H9 (cell line): Measurements from ENCODE around the gene RRP1B. TPM values are rescaled to one million over a fixed set of nuclear protein-coding genes. Genes with fewer than 3 reads are reported as not detected.

Experiments
- DNase-seq: peaks from one replicate; pipeline ENCODE4 v3.0.0-alpha.2; 2017
- H2AFZ ChIP-seq: one replicate; pipeline ENCODE4 v1.6.1; 2013; ENCODE audit warnings: mild to moderate bottlenecking, low read length, control low read depth, moderate library complexity
- H2AK5ac ChIP-seq: 2 replicates; pipeline ENCODE4 v1.6.1; 2013; ENCODE audit warnings: low read length, control low read depth, mixed read lengths; ENCODE audit not compliant: insufficient read length
- H2BK120ac ChIP-seq: one replicate; pipeline ENCODE4 v1.6.1; 2013; ENCODE audit warnings: low read depth, mild to moderate bottlenecking, low read length, control low read depth, inconsistent platforms; ENCODE audit not compliant: poor library complexity, severe bottlenecking
- H2BK12ac ChIP-seq: 2 replicates; pipeline ENCODE4 v1.6.1; 2013; ENCODE audit warnings: low read length, control low read depth, mixed read lengths, low read depth; ENCODE audit not compliant: insufficient read length
- H2BK15ac ChIP-seq: 2 replicates; pipeline ENCODE4 v1.6.1; 2013; ENCODE audit warnings: low read depth, low read length, control low read depth
- H2BK20ac ChIP-seq: one replicate; pipeline ENCODE4 v1.6.1; 2013; ENCODE audit warnings: low read depth, mild to moderate bottlenecking, low read length, control low read depth, inconsistent platforms; ENCODE audit not compliant: poor library complexity, severe bottlenecking
- H2BK5ac ChIP-seq: 2 replicates; pipeline ENCODE4 v1.6.1; 2013; ENCODE audit warnings: low read length, control low read depth, mixed read lengths; ENCODE audit not compliant: insufficient read length
- H3K14ac ChIP-seq: 2 replicates; pipeline ENCODE4 v1.6.1; 2013; ENCODE audit warnings: low read length, control low read depth; ENCODE audit not compliant: insufficient read depth
- H3K18ac ChIP-seq: 2 replicates; pipeline ENCODE4 v1.6.1; 2013; ENCODE audit warnings: low read depth, mild to moderate bottlenecking, mixed read lengths, low read length, control low read depth; ENCODE audit not compliant: insufficient read length
- H3K23ac ChIP-seq: 2 replicates; pipeline ENCODE4 v1.6.1; 2013; ENCODE audit warnings: low read length, control low read depth, mixed read lengths, low read depth; ENCODE audit not compliant: insufficient read length
- H3K23me2 ChIP-seq: 2 replicates; pipeline ENCODE4 v1.6.1; 2013; ENCODE audit warnings: low read depth, mild to moderate bottlenecking, mixed read lengths, low read length, control low read depth; ENCODE audit not compliant: insufficient read length, poor library complexity, severe bottlenecking
- H3K27ac ChIP-seq: 2 replicates; pipeline ENCODE4 v1.5.1; 2013; ENCODE audit warnings: low read length, control low read depth, mixed read lengths, low read depth; ENCODE audit not compliant: insufficient read length
- H3K27me3 ChIP-seq: 2 replicates; pipeline ENCODE4 v1.6.1; 2013; ENCODE audit warnings: low read length, control low read depth, inconsistent platforms; ENCODE audit not compliant: insufficient read depth
- H3K4ac ChIP-seq: 2 replicates; pipeline ENCODE4 v1.6.1; 2013; ENCODE audit warnings: low read depth, mild to moderate bottlenecking, control low read depth, inconsistent platforms, low read length, moderate library complexity
- H3K4me1 ChIP-seq: 2 replicates; pipeline ENCODE4 v1.6.1; 2013; ENCODE audit warnings: low read length, control low read depth, inconsistent platforms; ENCODE audit not compliant: insufficient read depth
- H3K4me2 ChIP-seq: 2 replicates; pipeline ENCODE4 v1.6.1; 2013; ENCODE audit warnings: low read length, control low read depth, mixed read lengths; ENCODE audit not compliant: insufficient read length, insufficient read depth
- H3K56ac ChIP-seq: 2 replicates; pipeline ENCODE4 v1.6.1; 2013; ENCODE audit warnings: low read depth, mild to moderate bottlenecking, mixed read lengths, low read length, control low read depth; ENCODE audit not compliant: insufficient read length
- H3K79me1 ChIP-seq: 2 replicates; pipeline ENCODE4 v1.6.1; 2013; ENCODE audit warnings: low read depth, mild to moderate bottlenecking, moderate library complexity, low read length, control low read depth, inconsistent platforms; ENCODE audit not compliant: insufficient read depth, poor library complexity, severe bottlenecking
- H3K79me2 ChIP-seq: 2 replicates; pipeline ENCODE4 v1.6.1; 2013; ENCODE audit warnings: low read length, control low read depth, inconsistent platforms; ENCODE audit not compliant: insufficient read depth
- H3K9ac ChIP-seq: 2 replicates; pipeline ENCODE4 v1.6.1; 2013; ENCODE audit warnings: low read length, control low read depth, mixed read lengths; ENCODE audit not compliant: insufficient read length; ENCODE audit errors: extremely low read depth
- H3K9me3 ChIP-seq: one replicate; pipeline ENCODE4 v1.6.1; 2013; ENCODE audit warnings: low read depth, low read length, inconsistent platforms; ENCODE audit not compliant: control insufficient read depth
- H3T11ph ChIP-seq: one replicate; pipeline ENCODE4 v1.6.1; 2013; ENCODE audit warnings: mild to moderate bottlenecking, low read length, control low read depth, inconsistent platforms
- H4K20me1 ChIP-seq: one replicate; pipeline ENCODE4 v1.6.1; 2013; ENCODE audit not compliant: control insufficient read depth, insufficient read length, insufficient read depth
- H4K5ac ChIP-seq: 2 replicates; pipeline ENCODE4 v1.6.1; 2013; ENCODE audit warnings: low read depth, mild to moderate bottlenecking, mixed read lengths, low read length, control low read depth; ENCODE audit not compliant: insufficient read length
- H4K8ac ChIP-seq: replicated peaks from 2 replicates; pipeline ENCODE4 v1.6.1; 2013; ENCODE audit warnings: low read length, control low read depth, mixed read lengths, low read depth; ENCODE audit not compliant: insufficient read length
- H4K91ac ChIP-seq: 2 replicates; pipeline ENCODE4 v1.6.1; 2013; ENCODE audit warnings: low read depth, mild to moderate bottlenecking, moderate library complexity, mixed read lengths, low read length, control low read depth; ENCODE audit not compliant: insufficient read length
- H3K27ac Mint-ChIP-seq, 3 experiments: 2 replicates in 2 of 3; 3 replicates in 1 of 3; pipeline ENCODE4 v1.8.0; 2020 to 2021; ENCODE audit warnings: mixed read lengths in 3 of 3, mild to moderate bottlenecking in 1 of 3, moderate library complexity in 1 of 3
- H3K27me3 Mint-ChIP-seq: 2 replicates; pipeline ENCODE4 v1.8.0; 2021; ENCODE audit warnings: low read depth, mild to moderate bottlenecking, moderate library complexity, mixed read lengths
- H3K36me3 Mint-ChIP-seq, 3 experiments: 2 replicates in 2 of 3; 3 replicates in 1 of 3; pipeline ENCODE4 v1.8.0; 2020 to 2021; ENCODE audit warnings: low read depth in 3 of 3, mixed read lengths in 3 of 3; ENCODE audit not compliant: insufficient read depth in 1 of 3
- H3K4me1 Mint-ChIP-seq, 2 experiments: 2 replicates each; pipeline ENCODE4 v1.8.0; 2020; ENCODE audit warnings: mixed read lengths in 2 of 2
- H3K4me3 Mint-ChIP-seq, 2 experiments: 2 replicates in 1 of 2; 3 replicates in 1 of 2; pipeline ENCODE4 v1.8.0; 2020 to 2021; ENCODE audit warnings: mild to moderate bottlenecking in 2 of 2, mixed read lengths in 2 of 2, moderate library complexity in 1 of 2
- H3K9me3 Mint-ChIP-seq, 2 experiments: 2 replicates in 1 of 2; 3 replicates in 1 of 2; pipeline ENCODE4 v1.8.0; 2020; ENCODE audit warnings: mild to moderate bottlenecking in 2 of 2, mixed read lengths in 2 of 2, moderate library complexity in 1 of 2
- CTCF ChIP-seq: fragments of 200-600 bp; sonication (generic); conservative IDR thresholded peaks from 3 replicates; pipeline ENCODE4 v1.8.0; 2021; ENCODE audit warnings: antibody characterized with exemption, mild to moderate bottlenecking
- WGBS: extraction: QIAGEN DNeasy Blood & Tissue Kit; methylation state at CpG from one replicate; pipeline ENCODE4 v1.1.7; 2013; ENCODE audit warnings: missing lambda C conversion rate, low lambda C conversion rate, mixed read lengths; ENCODE audit not compliant: insufficient read length; ENCODE audit errors: extremely low coverage; 5-methylcytosine and 5-hydroxymethylcytosine counted together
- total RNA-seq: library from RNA; stranded (reverse); gene quantifications from 2 replicates; pipeline ENCODE4 v1.2.1, GENCODE V29; 2021

The RRP1B gene
- total RNA-seq, 1 experiment from 2014 or later, result 96.6 TPM

GRCh38 chr21:43619856-43620255 is 39.5 kb upstream of the RRP1B start:
- H4K91ac ChIP-seq, result no peak overlapping the region
- no peak overlapping the region for H4K5ac ChIP-seq
- TF ChIP-seq CTCF, result peak; percentile 56
- H3K4me2 ChIP-seq, result no peak overlapping the region
- H3T11ph ChIP-seq, result no peak overlapping the region
- Mint-ChIP-seq H3K36me3 (peaks cover 6 to 9% (median 9%) of the 10 kb centered on the region in 3 experiments; a peak in 6 of 7 replicates), H3K4me3 (no peak overlapping the region), H3K4me1 (no peaks in the 10 kb centered on the region), H3K27ac (no peak overlapping the region), H3K9me3 (peaks cover 15 to 16% of the 10 kb centered on the region in 2 experiments), H3K27me3 (no peaks in the 10 kb centered on the region)
- H2BK15ac ChIP-seq, result no peak overlapping the region
- H2BK12ac ChIP-seq, result no peak overlapping the region
- no peak overlapping the region for H3K4ac ChIP-seq
- no peaks in the 10 kb centered on the region for H3K79me2 ChIP-seq
- H3K9me3 ChIP-seq, result no peaks in the 10 kb centered on the region
- no peaks in the 10 kb centered on the region for H3K27me3 ChIP-seq
- H3K23ac ChIP-seq, result no peak overlapping the region
- H2AK5ac ChIP-seq, result no peak overlapping the region
- H3K27ac ChIP-seq, result no peak overlapping the region
- H3K14ac ChIP-seq, result no peak overlapping the region
- H2BK120ac ChIP-seq, result no peak overlapping the region
- no peak for DNase-seq
- no peak overlapping the region for H2BK20ac ChIP-seq
- H2AFZ ChIP-seq, result no peak overlapping the region
- H3K9ac ChIP-seq, result no peak overlapping the region
- no peak overlapping the region for H2BK5ac ChIP-seq
- no peak overlapping the region for H3K18ac ChIP-seq
- H4K8ac ChIP-seq, result no peak overlapping the region
- H3K23me2 ChIP-seq, result no peaks in the 10 kb centered on the region
- H3K56ac ChIP-seq, result no peak overlapping the region
- no peaks in the 10 kb centered on the region for H3K79me1 ChIP-seq
- H4K20me1 ChIP-seq, result no peaks in the 10 kb centered on the region
- no peaks in the 10 kb centered on the region for H3K4me1 ChIP-seq
- no CpG with 5 or more reads among the region's 4 CpGs for WGBS
